Effector CD4-positive, alpha-beta T cell (primary cell): ENCODE measurements around the gene RAPGEF2.
"Not testable (repeated sequence)": the region's sequence is repeated elsewhere in the genome, so short reads cannot be mapped to it uniquely, and the experiment has no call there.

ENCODE experiments used
- DNase-seq: peaks from one replicate; pipeline ENCODE4 v3.0.0-alpha.2; 2020
- total RNA-seq: gene quantifications from one replicate; lab custom pipeline; 2026; lab: John Stamatoyannopoulos, UW

The RAPGEF2 gene
- total RNA-seq, result 100 reads per million, percentile 83 among the genes with 10 or more reads in this experiment

GRCh38 chr4:159102622-159103383 lies at the start of gene RAPGEF2:
Gene RAPGEF2, plus strand, starts transcription at chr4:159103079. Its CDS starts 1,084 bp downstream, at chr4:159104163.
- DNase-seq, result peak; percentile 83

GRCh38 chr4:159055833-159056232 lies 47.0 kb upstream of the RAPGEF2 start:
- no peak for DNase-seq

GRCh38 chr4:159060161-159060560 lies 42.7 kb upstream of the RAPGEF2 start:
- no peak for DNase-seq

- DNase-seq, result no peak
Measured at GRCh38 chr4:159062381-159062780, 40.5 kb upstream of the RAPGEF2 start.

- no peak for DNase-seq
Measured at GRCh38 chr4:159065513-159066240, 37.2 kb upstream of the RAPGEF2 start.

- not testable (repeated sequence) for DNase-seq
Measured at GRCh38 chr4:159068139-159068538, 34.7 kb upstream of the RAPGEF2 start.

- no peak for DNase-seq
Measured at GRCh38 chr4:159069922-159070321, 33.0 kb upstream of the RAPGEF2 start.

GRCh38 chr4:159070742-159071141 lies 32.1 kb upstream of the RAPGEF2 start:
- DNase-seq, result no peak

- DNase-seq, result no peak
Measured at GRCh38 chr4:159071178-159071968, 31.5 kb upstream of the RAPGEF2 start.

GRCh38 chr4:159071969-159072765 lies 30.7 kb upstream of the RAPGEF2 start:
- DNase-seq, result no peak

GRCh38 chr4:159075531-159075932 lies 27.3 kb upstream of the RAPGEF2 start:
- no peak for DNase-seq

- not testable (repeated sequence) for DNase-seq
Measured at GRCh38 chr4:159077018-159077417, 25.9 kb upstream of the RAPGEF2 start.

- no peak for DNase-seq
Measured at GRCh38 chr4:159077702-159078495, 25.0 kb upstream of the RAPGEF2 start.

GRCh38 chr4:159079074-159079473 lies 23.8 kb upstream of the RAPGEF2 start:
- no peak for DNase-seq

GRCh38 chr4:159086606-159087005 lies 16.3 kb upstream of the RAPGEF2 start:
- no peak for DNase-seq

- no peak for DNase-seq
Measured at GRCh38 chr4:159090255-159090654, 12.6 kb upstream of the RAPGEF2 start.

- not testable (repeated sequence) for DNase-seq
Measured at GRCh38 chr4:159094156-159094555, 8.7 kb upstream of the RAPGEF2 start.

- no peak for DNase-seq
Measured at GRCh38 chr4:159096434-159096833, 6.4 kb upstream of the RAPGEF2 start.

GRCh38 chr4:159097144-159097543 lies 5.7 kb upstream of the RAPGEF2 start:
- DNase-seq, result no peak

- DNase-seq, result no peak
Measured at GRCh38 chr4:159097785-159098184, 5.1 kb upstream of the RAPGEF2 start.

GRCh38 chr4:159098482-159099127 lies 4.3 kb upstream of the RAPGEF2 start:
- no peak for DNase-seq
